B cell (primary cell): ENCODE data around the gene ATG13. TPM values are rescaled to one million over a fixed set of nuclear protein-coding genes. Genes with fewer than 3 reads are reported as not detected.

Experiments
- ATAC-seq: fragments of 200-7000 bp; cut with Tn5 transposase; one replicate; pipeline ENCODE4 v1.10.0; 2021; ENCODE audit warnings: low read depth, mild to moderate bottlenecking, moderate number of reproducible peaks, moderate library complexity
- CTCF ChIA-PET: fragments of 350-600 bp; sonication (Branson Sonifier 250); formaldehyde crosslinking; loops from one replicate; lab custom pipeline; 2021; ENCODE audit warnings: antibody characterized with exemption, inconsistent platforms; lab: Charles Lee
- POLR2A ChIA-PET: fragments of 350-600 bp; sonication (Branson Sonifier 250); formaldehyde crosslinking; loops from one replicate; lab custom pipeline; 2021; ENCODE audit warnings: antibody characterized with exemption; lab: Charles Lee
- DNase-seq: peaks from one replicate; pipeline ENCODE4 v3.0.0; 2013
- H2AFZ ChIP-seq: 2 replicates; pipeline ENCODE4 v1.6.1; 2012; ENCODE audit warnings: mild to moderate bottlenecking, low read depth, low read length; ENCODE audit not compliant: insufficient read depth, poor library complexity, severe bottlenecking
- H3K27ac ChIP-seq, 2 donors: 1 replicate in 1 of 2; 2 replicates in 1 of 2; pipeline ENCODE4 v1.5.1; 2012 to 2013; ENCODE audit warnings: low read length in 2 of 2, mild to moderate bottlenecking in 2 of 2, moderate library complexity in 1 of 2
- H3K27me3 ChIP-seq, 4 experiments: fragments of 200-600 bp in 1 of 4; sonication (generic) in 1 of 4; replicated peaks in 1 of 4; 1 replicate in 2 of 4; 2 replicates in 2 of 4; pipeline versions ENCODE4 v1.6.1 to v1.7.0; 2013 to 2016; ENCODE audit warnings: low read length in 3 of 4, mild to moderate bottlenecking in 2 of 4, mixed read lengths in 1 of 4, moderate library complexity in 1 of 4; ENCODE audit not compliant: insufficient read depth in 4 of 4, control insufficient read depth in 3 of 4; ENCODE audit errors: control extremely low read depth in 1 of 4
- H3K36me3 ChIP-seq, 2 experiments: replicated peaks in 1 of 2; 1 replicate in 1 of 2; 2 replicates in 1 of 2; pipeline versions ENCODE4 v1.6.1 to v1.7.1; 2013; ENCODE audit warnings: low read length in 1 of 2; ENCODE audit not compliant: insufficient read depth in 2 of 2, control insufficient read depth in 1 of 2; ENCODE audit errors: control extremely low read depth in 1 of 2, extremely low read depth in 1 of 2
- H3K4me1 ChIP-seq, 2 donors: fragments of 200-600 bp in 1 of 2; sonication (generic) in 1 of 2; 1 replicate in 1 of 2; 2 replicates in 1 of 2; pipeline versions ENCODE4 v1.5.1 to v1.6.1; 2013 to 2017; ENCODE audit warnings: low read length in 2 of 2; ENCODE audit not compliant: control insufficient read depth in 2 of 2, insufficient read depth in 2 of 2
- H3K4me2 ChIP-seq: replicated peaks from 2 replicates; pipeline ENCODE3; 2012; ENCODE audit warnings: mild to moderate bottlenecking, low read depth, low read length; ENCODE audit not compliant: poor library complexity, severe bottlenecking
- H3K4me3 ChIP-seq, 5 experiments: fragments of 200-600 bp in 1 of 5; sonication (generic) in 1 of 5; 1 replicate in 3 of 5; 2 replicates in 2 of 5; pipeline versions ENCODE4 v1.5.1 to v1.7.0; 2011 to 2016; ENCODE audit warnings: low read length in 4 of 5, mild to moderate bottlenecking in 4 of 5, low read depth in 2 of 5, control low read depth in 1 of 5, moderate library complexity in 1 of 5; ENCODE audit not compliant: insufficient read depth in 1 of 5; ENCODE audit errors: control extremely low read depth in 1 of 5, extremely low read depth in 1 of 5
- H3K79me2 ChIP-seq: fragments of 200-600 bp; sonication (generic); one replicate; pipeline ENCODE4 v1.6.0; 2016; ENCODE audit warnings: low read length; ENCODE audit not compliant: control insufficient read depth, insufficient read depth
- H3K9ac ChIP-seq: fragments of 200-600 bp; sonication (generic); 2 replicates; pipeline ENCODE4 v1.6.1; 2017; ENCODE audit warnings: mild to moderate bottlenecking, low read length, moderate library complexity
- H3K9me3 ChIP-seq, 3 donors: one replicate each; pipeline versions ENCODE4 v1.6.1 to v1.7.1; 2013; ENCODE audit warnings: low read length in 2 of 3; ENCODE audit not compliant: control insufficient read depth in 2 of 3, insufficient read depth in 1 of 3; ENCODE audit errors: control extremely low read depth in 1 of 3
- H4K20me1 ChIP-seq: 2 replicates; pipeline ENCODE4 v1.6.0; 2012; ENCODE audit warnings: mild to moderate bottlenecking, low read length; ENCODE audit not compliant: insufficient read depth, control insufficient read depth, poor library complexity, severe bottlenecking
- H3K27ac Mint-ChIP-seq: one replicate; pipeline ENCODE4 v1.8.0; 2021; ENCODE audit warnings: mixed read lengths
- H3K27me3 Mint-ChIP-seq: one replicate; pipeline ENCODE4 v1.8.0; 2021; ENCODE audit warnings: mixed read lengths
- H3K4me1 Mint-ChIP-seq: one replicate; pipeline ENCODE4 v1.8.0; 2021; ENCODE audit warnings: mixed read lengths
- H3K4me3 Mint-ChIP-seq: one replicate; pipeline ENCODE4 v1.8.0; 2021; ENCODE audit warnings: mixed read lengths
- H3K9me3 Mint-ChIP-seq: one replicate; pipeline ENCODE4 v1.8.0; 2022; ENCODE audit warnings: mixed read lengths; ENCODE audit not compliant: insufficient read depth
- CTCF ChIP-seq: fragments of 200-600 bp; IDR thresholded peaks from one replicate; pipeline ENCODE4 v1.8.0; 2022; ENCODE audit warnings: antibody characterized with exemption, mild to moderate bottlenecking
- EZH2 ChIP-seq: IDR thresholded peaks from 2 replicates; pipeline ENCODE4 v1.6.1; 2012; ENCODE audit warnings: borderline replicate concordance, low read depth, mild to moderate bottlenecking, moderate library complexity, low read length; ENCODE audit not compliant: insufficient read depth, poor library complexity, severe bottlenecking
- WGBS: methylation state at CpG from one replicate; pipeline ENCODE4 v1.1.5; 2013; ENCODE audit warnings: missing lambda C conversion rate; ENCODE audit not compliant: insufficient coverage; 5-methylcytosine and 5-hydroxymethylcytosine counted together
- intact Hi-C: fragments of 100-400 bp; cut with micrococcal nuclease; formaldehyde crosslinking; loops from one replicate; pipeline ENCODE4 v1.10.0; 2022
- polyA plus RNA-seq: library from polyadenylated mRNA; depleted of rRNA; stranded (reverse); fragments of >200 nt; gene quantifications from 2 replicates; pipeline ENCODE4 v1.2.3, GENCODE V29; 2012
- total RNA-seq, 2 donors: library from RNA; stranded (reverse); fragments of 120-200 nt in 1 of 2; gene quantifications; 1 replicate in 1 of 2; 2 replicates in 1 of 2; pipeline versions ENCODE4 v1.2.3 to v1.2.4, GENCODE V29; 2013 to 2022

Gene ATG13
- total and polyA plus RNA-seq, 2 donors (not counting 1 experiment from before 2014, with no cell fraction given) = 48.5 to 88.8 TPM

DNA sequence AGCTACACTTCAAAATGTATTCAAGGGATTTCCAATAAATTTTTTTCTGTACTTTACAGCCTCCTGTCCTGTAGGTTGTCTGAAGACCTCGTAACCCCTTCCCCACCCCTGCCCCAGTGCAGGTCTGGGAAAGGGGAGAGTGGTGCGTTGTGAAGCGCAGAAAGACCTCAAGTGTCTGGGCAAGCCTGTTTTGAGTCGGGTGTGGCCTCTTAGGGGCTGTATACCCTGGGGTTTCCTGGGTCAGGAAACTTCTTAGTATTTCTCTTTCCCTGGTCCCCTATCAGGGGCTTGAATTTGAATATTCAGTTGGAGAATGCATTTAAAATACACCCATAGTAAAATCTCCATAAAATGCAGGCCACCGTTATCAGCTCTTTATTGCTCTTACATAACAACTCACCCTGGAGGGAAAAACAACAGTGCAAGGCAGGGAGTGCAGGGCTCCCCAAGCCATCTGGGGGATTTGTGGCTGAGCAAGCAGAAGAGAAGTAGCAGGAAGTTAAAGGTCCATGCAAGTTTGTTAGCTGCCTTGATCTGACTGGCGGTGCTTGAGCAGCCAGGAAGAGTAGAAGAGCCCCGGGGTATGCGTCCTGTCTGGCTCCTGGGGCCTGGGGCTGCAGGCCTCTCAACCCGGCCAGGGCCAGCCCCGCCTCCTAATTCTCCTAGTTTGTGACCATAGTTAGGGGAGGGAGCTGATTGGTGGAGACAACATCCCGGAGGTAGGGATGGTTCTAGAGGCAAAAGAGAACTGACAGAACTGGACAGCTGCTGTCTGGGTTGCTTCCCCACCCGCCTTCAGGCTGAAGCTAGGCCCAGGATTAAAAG, 57.3 kb downstream of the ATG13 start:
- no peak overlapping the region for H3K9ac ChIP-seq
- H3K4me3 ChIP-seq = no peak overlapping the region
- no peaks in the 10 kb centered on the region for H3K9me3 Mint-ChIP-seq
- H3K4me1 Mint-ChIP-seq = peaks cover 33% of the 10 kb centered on the region
- no peaks in the 10 kb centered on the region for H3K79me2 ChIP-seq
- peak overlapping the region; percentile 51 to 68 for H3K27ac ChIP-seq
- peaks cover 0 to 50% of the 10 kb centered on the region in 2 experiments for H3K36me3 ChIP-seq
- H3K4me3 Mint-ChIP-seq = no peak overlapping the region
- no peaks in the 10 kb centered on the region for H3K27me3 ChIP-seq
- H3K27ac Mint-ChIP-seq = peak overlapping the region; percentile 85
- POLR2A ChIA-PET = interaction anchor here (0.7 kb wide), 1 partner anchor 540 kb away, joined by 5 read pairs; no protein-coding TSS in a partner anchor
- no peak overlapping the region for H2AFZ ChIP-seq
- H4K20me1 ChIP-seq = no peaks in the 10 kb centered on the region
- intact Hi-C loops = no loop called here
- TF ChIP-seq CTCF = no peak
- TF ChIP-seq EZH2 = no peak
- H3K9me3 ChIP-seq = no peaks in the 10 kb centered on the region
- no peak for DNase-seq
- peaks cover 29 to 36% of the 10 kb centered on the region in 2 donors for H3K4me1 ChIP-seq
- H3K4me2 ChIP-seq = peak overlapping the region; percentile 11
- CTCF ChIA-PET = interaction anchor here (0.6 kb wide), 1 partner anchor 485 kb away, joined by 3 read pairs; no protein-coding TSS in a partner anchor
- no peaks in the 10 kb centered on the region for H3K27me3 Mint-ChIP-seq
- 33% methylated on average over 9 of the region's 12 CpGs for WGBS
- ATAC-seq = peak; percentile 36
